Measurements from ENCODE around the gene RIMBP2.

- TF ChIP-seq EZH2phosphoT487 (IDR thresholded peaks at IDR 0.05; ENCODE audit: insufficient read depth, low read depth) (no peak), EZH2 (IDR thresholded peaks at IDR 0.05; ENCODE audit: insufficient read depth, poor library complexity, severe bottlenecking) (no peak)
These were observed 235.2 kb downstream of the RIMBP2 start for GRCh38 chr12:130480887-130481286.
